Suprapubic skin (tissue), 4 donors: ENCODE data around the gene MYH11. TPM values are rescaled to one million over a fixed set of nuclear protein-coding genes. Genes with fewer than 3 reads are reported as not detected.
"Not testable (repeated sequence)": the region's sequence is repeated elsewhere in the genome, so short reads cannot be mapped to it uniquely, and the experiment has no call there.

Experiments used
- DNase-seq, 2 donors: peaks; one replicate each; pipeline ENCODE4 v3.0.0-alpha.2; 2019; ENCODE audit warnings: low spot score in 2 of 2
- H3K27ac ChIP-seq: fragments of 200-600 bp; sonication (generic); one replicate; pipeline ENCODE4 v1.5.1; 2019
- H3K27me3 ChIP-seq: fragments of 200-600 bp; sonication (generic); one replicate; pipeline ENCODE4 v1.5.1; 2019
- H3K36me3 ChIP-seq: fragments of 200-600 bp; sonication (generic); one replicate; pipeline ENCODE4 v1.5.1; 2019
- H3K4me1 ChIP-seq: fragments of 200-600 bp; sonication (generic); one replicate; pipeline ENCODE4 v1.5.1; 2019
- H3K4me3 ChIP-seq: fragments of 200-600 bp; sonication (generic); one replicate; pipeline ENCODE4 v1.5.1; 2019; ENCODE audit warnings: mild to moderate bottlenecking
- H3K9me3 ChIP-seq: fragments of 200-600 bp; sonication (generic); one replicate; pipeline ENCODE4 v1.5.1; 2019
- CTCF ChIP-seq, 2 donors: fragments of 200-600 bp in 1 of 2; fragments of 450-650 bp in 1 of 2; sonication (generic) in 1 of 2; IDR thresholded peaks; one replicate each; pipeline ENCODE4 v1.5.1; 2016 to 2019; ENCODE audit warnings: antibody characterized with exemption in 2 of 2, mild to moderate bottlenecking in 1 of 2, moderate library complexity in 1 of 2
- EP300 ChIP-seq: sonication (generic); formaldehyde crosslinking; IDR thresholded peaks from one replicate; pipeline ENCODE4 v1.6.1; 2017; ENCODE audit warnings: antibody characterized with exemption
- POLR2A ChIP-seq, 2 donors: fragments of 450-650 bp; IDR thresholded peaks; one replicate each; pipeline ENCODE4 v1.6.1; 2017; ENCODE audit warnings: antibody characterized with exemption in 2 of 2, mild to moderate bottlenecking in 2 of 2, moderate library complexity in 2 of 2
- POLR2AphosphoS5 ChIP-seq, 3 donors: sonication (generic); formaldehyde crosslinking; IDR thresholded peaks; one replicate each; pipeline ENCODE4 v1.6.1; 2017; ENCODE audit warnings: antibody characterized with exemption in 3 of 3
- WGBS: methylation state at CpG from one replicate; pipeline ENCODE4 v1.1.5; 2018; 5-methylcytosine and 5-hydroxymethylcytosine counted together
- total RNA-seq, 4 donors: library from RNA; depleted of rRNA; stranded (reverse); fragments of >200 nt; gene quantifications; one replicate each; pipeline ENCODE4 v1.1.0, GENCODE V29; 2016

Gene MYH11
- total RNA-seq, 4 donors from 2014 or later: 24.2 to 54.8 (median 36.0) TPM

- 91% methylated on average over 12 of the region's 12 CpGs for WGBS
- TF ChIP-seq EP300 (no peak), POLR2AphosphoS5 (IDR thresholded peaks at IDR 0.05) (no peak), POLR2A (IDR thresholded peaks at IDR 0.05) (no peak), CTCF (IDR thresholded peaks at IDR 0.05) (no peak)
- no peak for DNase-seq
- Histone ChIP-seq H3K4me1 (no peaks in the 10 kb centered on the region), H3K36me3 (peaks cover 78% of the 10 kb centered on the region), H3K4me3 (no peak overlapping the region), H3K9me3 (no peaks in the 10 kb centered on the region), H3K27ac (no peak overlapping the region), H3K27me3 (no peaks in the 10 kb centered on the region)
These were observed 157.0 kb downstream of the MYH11 start for GRCh38 chr16:15699819-15700218.

- Histone ChIP-seq H3K4me1 (no peaks in the 10 kb centered on the region), H3K27me3 (no peaks in the 10 kb centered on the region), H3K27ac (no peak overlapping the region), H3K4me3 (no peak overlapping the region), H3K36me3 (peaks cover 93% of the 10 kb centered on the region), H3K9me3 (no peaks in the 10 kb centered on the region)
- no peak for DNase-seq
- no peak for TF ChIP-seq CTCF (IDR thresholded peaks at IDR 0.05)
- TF ChIP-seq POLR2AphosphoS5 (IDR thresholded peaks at IDR 0.05): no peak
- 82% methylated on average over 5 of the region's 5 CpGs for WGBS
These were observed 162.3 kb downstream of the MYH11 start for GRCh38 chr16:15694499-15694898.

GRCh38 chr16:15692508-15692907 is 164.3 kb downstream of the MYH11 start:
- H3K27ac ChIP-seq, H3K9me3 ChIP-seq, H3K27me3 ChIP-seq, H3K4me1 ChIP-seq, DNase-seq, H3K4me3 ChIP-seq: not testable (repeated sequence)
- peaks cover 90% of the 10 kb centered on the region for H3K36me3 ChIP-seq
- WGBS: 100% methylated on average over 1 of the region's 1 CpG

GRCh38 chr16:15691046-15691445 is 165.8 kb downstream of the MYH11 start:
- H3K4me1 ChIP-seq: no peaks in the 10 kb centered on the region
- no peak for TF ChIP-seq POLR2AphosphoS5 (IDR thresholded peaks at IDR 0.05)
- no peak for TF ChIP-seq CTCF (IDR thresholded peaks at IDR 0.05)
- TF ChIP-seq EP300: no peak
- no peak for TF ChIP-seq POLR2A (IDR thresholded peaks at IDR 0.05)
- H3K27ac ChIP-seq: no peak overlapping the region
- no peak for DNase-seq
- no peaks in the 10 kb centered on the region for H3K9me3 ChIP-seq
- peaks cover 87% of the 10 kb centered on the region for H3K36me3 ChIP-seq
- no peaks in the 10 kb centered on the region for H3K27me3 ChIP-seq
- 93% methylated on average over 8 of the region's 10 CpGs for WGBS
- H3K4me3 ChIP-seq: no peak overlapping the region

GRCh38 chr16:15690296-15690695 is 166.5 kb downstream of the MYH11 start:
- H3K27me3 ChIP-seq: no peaks in the 10 kb centered on the region

More at GRCh38 chr16:15690296-15690695, 166.5 kb downstream of the MYH11 start:
- H3K4me1 ChIP-seq: no peaks in the 10 kb centered on the region
- TF ChIP-seq POLR2AphosphoS5 (IDR thresholded peaks at IDR 0.05): no peak
- no peak for TF ChIP-seq EP300
- no peak for TF ChIP-seq CTCF (IDR thresholded peaks at IDR 0.05)
- no peak for TF ChIP-seq POLR2A (IDR thresholded peaks at IDR 0.05)
- no peak for DNase-seq
- H3K4me3 ChIP-seq: no peak overlapping the region
- H3K9me3 ChIP-seq: no peaks in the 10 kb centered on the region
- peaks cover 84% of the 10 kb centered on the region for H3K36me3 ChIP-seq
- 83% methylated on average over 3 of the region's 3 CpGs for WGBS
- H3K27ac ChIP-seq: no peak overlapping the region
